Measurements from ENCODE around the gene NOP9.

- TF ChIP-seq MAX (IDR thresholded peaks at IDR 0.05) = no peak
- no peak for TF ChIP-seq CTCF (IDR thresholded peaks at IDR 0.05 in 2 of 3, conservative IDR thresholded peaks at IDR 0.05 in 1 of 3; ENCODE audit: borderline replicate concordance in 1 of 3, insufficient read depth in 1 of 3, low read depth in 2 of 3, low read length in 2 of 3)
Observed at GRCh38 chr14:24250354-24250753, 49.3 kb upstream of the NOP9 start.
